Natural killer cell treated with Interleukin-12 subunit alpha and Interleukin-12 subunit beta and Interleukin-15 and Interleukin-18, amount 100 ng/mL, for 72 hours (primary cell): ENCODE data around the gene CYP2C8. TPM values are rescaled to one million over a fixed set of nuclear protein-coding genes. Genes with fewer than 3 reads are reported as not detected.
"Not testable (repeated sequence)": the region's sequence is repeated elsewhere in the genome, so short reads cannot be mapped to it uniquely, and the experiment has no call there.

Source experiments
- ATAC-seq, 2 donors: fragments of 150-1000 bp; cut with Tn5 transposase in 1 of 2; sonication (Bioruptor Pico), chemical (Tn5 transposase) in 1 of 2; 2 replicates each; pipeline ENCODE4 v1.10.0; 2021
- DNase-seq: peaks from one replicate; pipeline ENCODE4 v3.0.0; 2022; ENCODE audit warnings: low spot score
- H3K27ac Mint-ChIP-seq, 2 donors: 1 replicate in 1 of 2; 2 replicates in 1 of 2; pipeline ENCODE4 v1.8.0; 2022; ENCODE audit warnings: mixed read lengths in 2 of 2, mild to moderate bottlenecking in 1 of 2, moderate library complexity in 1 of 2
- H3K27me3 Mint-ChIP-seq, 2 donors: 1 replicate in 1 of 2; 2 replicates in 1 of 2; pipeline ENCODE4 v1.8.0; 2022; ENCODE audit warnings: mixed read lengths in 2 of 2
- H3K36me3 Mint-ChIP-seq: one replicate; pipeline ENCODE4 v1.8.0; 2022; ENCODE audit warnings: mixed read lengths
- H3K4me1 Mint-ChIP-seq, 2 donors: 1 replicate in 1 of 2; 2 replicates in 1 of 2; pipeline ENCODE4 v1.8.0; 2022; ENCODE audit warnings: low read depth in 2 of 2, mixed read lengths in 2 of 2, mild to moderate bottlenecking in 1 of 2
- H3K4me3 Mint-ChIP-seq: one replicate; pipeline ENCODE4 v1.8.0; 2022; ENCODE audit warnings: mixed read lengths
- H3K9me3 Mint-ChIP-seq: 2 replicates; pipeline ENCODE4 v1.8.0; 2022; ENCODE audit warnings: mixed read lengths
- total RNA-seq, 2 donors: library from RNA; stranded (reverse); gene quantifications; one replicate each; pipeline ENCODE4 v1.2.3, GENCODE V29; 2022

Gene CYP2C8
- not detected for total RNA-seq

DNA sequence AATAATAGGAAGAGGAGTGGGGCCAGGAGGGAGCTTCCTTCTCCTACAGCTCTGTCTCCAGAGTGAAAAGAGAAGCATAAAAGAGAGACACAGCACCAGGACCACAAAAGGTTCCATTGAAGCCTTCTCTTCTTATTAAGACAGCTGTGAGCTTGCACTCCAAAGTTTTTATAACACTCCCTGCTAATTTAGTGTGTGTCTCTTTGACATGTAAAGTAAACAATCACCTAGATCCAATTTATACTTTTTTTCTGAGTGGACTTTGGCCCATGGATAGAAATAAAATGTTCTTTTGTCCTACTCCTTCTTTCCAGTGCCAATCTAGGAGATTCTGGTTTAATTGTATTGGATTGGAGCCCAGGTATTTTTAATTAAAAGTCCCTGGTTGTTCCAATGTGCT, at the start of gene CYP2C8:
TSS of gene CYP2C8 (minus strand) at position 212 of the 400 bp plus-strand sequence. CDS start at position 117, 95 bp downstream.
- H3K27me3 Mint-ChIP-seq = no peaks in the 10 kb centered on the region
- peaks cover 13% of the 10 kb centered on the region for H3K9me3 Mint-ChIP-seq
- no peak within 1 kb of the TSS for H3K4me3 Mint-ChIP-seq
- DNase-seq (no peak), ATAC-seq (no peak)
- H3K4me1 Mint-ChIP-seq = no peaks in the 10 kb centered on the region
- peaks cover 5% of the 10 kb centered on the region for H3K36me3 Mint-ChIP-seq
- no peak within 1 kb of the TSS for H3K27ac Mint-ChIP-seq

DNA sequence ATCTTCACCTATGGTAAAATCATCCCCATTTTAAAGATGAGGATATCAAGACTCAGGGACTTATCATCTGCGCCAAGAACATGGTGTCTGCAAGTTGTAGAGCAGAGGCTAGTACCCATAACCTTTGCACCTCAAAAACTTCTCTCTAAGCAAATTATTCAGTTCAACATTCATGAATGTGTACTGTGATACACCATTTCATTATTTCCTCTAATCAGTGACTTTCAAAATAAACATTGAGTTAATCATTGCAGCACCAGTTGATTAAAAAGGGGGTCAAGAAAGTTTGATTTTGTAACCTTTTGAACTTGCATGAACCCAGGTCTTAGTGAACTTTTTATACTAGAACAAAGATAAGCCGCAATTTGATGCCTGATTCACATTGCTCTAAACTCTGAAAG, 47.6 kb upstream of the CYP2C8 start:
- Mint-ChIP-seq H3K27me3 (peaks cover 0 to 24% of the 10 kb centered on the region in 2 donors), H3K4me1 (no peaks in the 10 kb centered on the region), H3K27ac (no peak overlapping the region), H3K4me3 (no peak overlapping the region), H3K36me3 (peaks cover 29% of the 10 kb centered on the region), H3K9me3 (peaks cover 17% of the 10 kb centered on the region)
- no peak for ATAC-seq
- DNase-seq = no peak

DNA sequence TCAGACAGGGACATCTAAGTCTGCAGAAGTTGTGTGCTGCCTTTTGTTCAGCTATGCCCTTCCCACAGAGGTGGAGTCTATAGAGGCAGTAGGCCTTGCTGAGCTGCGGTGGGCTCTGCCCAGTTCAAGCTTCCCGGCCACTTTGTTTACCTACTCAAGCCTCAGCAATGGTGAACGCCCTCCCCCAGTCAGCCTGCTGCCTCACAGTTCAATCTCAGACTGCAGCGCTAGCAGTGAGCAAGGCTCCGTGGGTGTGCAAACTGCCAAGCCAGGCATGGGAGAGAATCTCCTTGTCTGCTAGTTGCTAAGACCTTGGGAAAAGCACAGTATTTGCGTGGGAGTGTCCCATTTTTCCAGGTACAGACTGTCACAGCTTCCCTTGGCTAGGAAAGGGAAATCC, 41.5 kb upstream of the CYP2C8 start:
- H3K27me3 Mint-ChIP-seq, H3K4me3 Mint-ChIP-seq, DNase-seq, H3K27ac Mint-ChIP-seq, H3K4me1 Mint-ChIP-seq, ATAC-seq: not testable (repeated sequence)
- Mint-ChIP-seq H3K36me3 (peaks cover 13% of the 10 kb centered on the region), H3K9me3 (peaks cover 11% of the 10 kb centered on the region)

DNA sequence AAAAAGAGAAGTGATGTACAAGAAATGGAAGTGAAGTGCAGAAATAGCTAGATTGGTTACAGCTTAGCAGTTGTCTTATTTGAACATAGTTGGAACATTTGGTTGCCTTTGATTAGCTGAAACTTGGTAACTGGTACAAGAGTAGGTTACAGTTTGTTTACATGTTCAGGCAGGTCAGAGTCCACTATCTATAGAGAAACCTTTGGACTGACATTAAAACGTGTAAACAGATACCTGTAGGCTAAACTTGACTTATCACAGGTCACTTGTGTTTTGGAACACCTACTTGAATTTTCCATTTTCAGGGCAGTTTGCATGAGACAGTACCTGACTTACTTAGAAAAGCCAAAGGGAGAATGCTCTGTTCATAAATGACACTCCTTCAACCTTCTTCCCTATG, 28.5 kb upstream of the CYP2C8 start:
- ATAC-seq = no peak
- Mint-ChIP-seq H3K27ac (no peak overlapping the region), H3K9me3 (peaks cover 2% of the 10 kb centered on the region), H3K4me3 (no peak overlapping the region), H3K4me1 (no peaks in the 10 kb centered on the region), H3K27me3 (no peaks in the 10 kb centered on the region), H3K36me3 (no peaks in the 10 kb centered on the region)
- no peak for DNase-seq

DNA sequence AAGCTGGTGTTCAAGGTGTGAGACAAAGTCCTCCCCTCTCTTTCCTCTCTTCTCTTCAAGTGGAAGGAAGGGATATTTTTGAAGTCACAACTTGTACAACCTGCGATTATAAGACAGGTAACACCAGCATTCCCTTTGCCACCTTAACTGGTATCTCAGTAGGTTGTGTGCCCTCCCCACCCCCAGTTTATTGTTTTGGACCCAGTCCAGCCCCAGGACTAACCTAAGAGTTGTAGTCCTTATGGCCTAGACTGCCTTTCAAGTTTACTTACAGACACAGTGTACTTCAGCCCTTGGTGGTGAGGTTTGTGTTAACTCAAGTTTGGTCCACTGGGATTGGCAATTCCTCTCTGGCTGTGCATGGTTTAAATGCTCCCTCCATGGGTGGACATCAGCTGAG, 26.8 kb upstream of the CYP2C8 start:
- no peaks in the 10 kb centered on the region for H3K36me3 Mint-ChIP-seq
- peaks cover 2% of the 10 kb centered on the region for H3K9me3 Mint-ChIP-seq
- ATAC-seq (no peak), DNase-seq (no peak)
- H3K4me1 Mint-ChIP-seq = no peaks in the 10 kb centered on the region
- no peaks in the 10 kb centered on the region for H3K27me3 Mint-ChIP-seq
- H3K27ac Mint-ChIP-seq = no peak overlapping the region
- no peak overlapping the region for H3K4me3 Mint-ChIP-seq

DNA sequence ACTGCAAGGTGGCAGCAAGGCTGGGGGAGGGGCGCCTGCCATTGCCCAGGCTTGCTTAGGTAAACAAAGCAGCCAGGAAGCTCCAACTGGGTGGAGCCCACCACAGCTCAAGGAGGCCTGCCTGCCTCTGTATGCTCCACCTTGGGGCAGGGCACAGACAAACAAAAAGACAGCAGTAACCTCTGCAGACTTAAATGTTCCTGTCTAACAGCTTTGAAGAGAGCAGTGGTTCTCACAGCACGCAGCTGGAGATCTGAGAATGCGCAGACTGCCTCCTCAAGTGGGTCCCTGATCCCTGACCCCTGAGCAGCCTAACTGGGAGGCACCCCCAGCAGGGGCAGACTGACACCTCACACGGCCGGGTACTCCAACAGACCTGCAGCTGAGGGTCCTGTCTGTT, 10.3 kb upstream of the CYP2C8 start:
- not testable (repeated sequence) for H3K4me3 Mint-ChIP-seq, DNase-seq, H3K9me3 Mint-ChIP-seq, H3K4me1 Mint-ChIP-seq, ATAC-seq, H3K27ac Mint-ChIP-seq, H3K27me3 Mint-ChIP-seq
- H3K36me3 Mint-ChIP-seq = peaks cover 16% of the 10 kb centered on the region

DNA sequence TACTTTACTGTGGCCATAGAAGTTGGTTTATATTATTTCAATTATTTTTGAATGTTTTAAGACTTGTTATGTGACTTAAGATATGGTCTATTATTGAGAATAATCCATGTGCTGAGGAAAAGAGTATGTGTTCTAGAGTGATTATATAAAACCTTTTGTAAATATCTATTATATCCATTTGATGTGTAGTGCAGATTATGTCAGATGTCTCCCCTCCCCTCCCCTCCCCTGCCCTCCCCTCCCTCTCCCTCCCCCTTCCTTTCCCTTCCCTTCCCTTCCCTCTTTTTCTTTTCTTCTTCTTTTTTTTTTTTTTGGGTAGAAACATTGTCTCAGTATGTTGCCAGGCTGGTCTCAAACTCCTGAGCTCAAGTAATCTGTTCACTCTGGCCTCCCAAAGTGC, 8.3 kb upstream of the CYP2C8 start:
- peaks cover 8% of the 10 kb centered on the region for H3K9me3 Mint-ChIP-seq
- no peaks in the 10 kb centered on the region for H3K4me1 Mint-ChIP-seq
- H3K27me3 Mint-ChIP-seq = no peaks in the 10 kb centered on the region
- no peak for ATAC-seq
- no peak for DNase-seq
- peaks cover 16% of the 10 kb centered on the region for H3K36me3 Mint-ChIP-seq
- no peak overlapping the region for H3K4me3 Mint-ChIP-seq
- no peak overlapping the region for H3K27ac Mint-ChIP-seq

DNA sequence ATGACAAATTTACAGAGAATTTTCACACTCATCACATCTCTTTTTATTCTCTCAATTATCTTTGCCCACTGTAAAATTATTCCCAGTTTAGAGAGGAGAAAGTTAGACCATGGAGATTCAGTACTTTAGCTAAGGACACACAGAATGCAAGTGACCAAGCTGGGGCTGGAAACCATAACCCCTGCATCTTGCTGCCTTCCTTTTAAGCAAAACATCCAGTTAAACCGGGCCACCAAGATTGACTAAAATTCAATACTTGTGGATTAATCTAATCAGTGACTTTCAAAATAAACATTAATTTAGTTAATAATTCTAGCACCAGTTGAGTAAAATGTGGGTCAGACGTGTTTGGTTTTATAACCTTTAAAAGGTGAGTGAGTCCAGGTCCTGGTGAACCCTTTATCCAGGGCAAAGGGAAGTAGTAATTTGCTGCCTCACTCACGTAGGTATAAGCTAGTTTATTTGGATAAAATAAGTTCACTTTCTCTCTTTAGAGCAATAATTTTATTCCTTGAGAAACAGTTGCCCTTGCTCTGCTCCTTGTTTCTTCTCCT, 1.9 kb upstream of the CYP2C8 start:
- DNase-seq (no peak), ATAC-seq (no peak)
- Mint-ChIP-seq H3K4me1 (no peaks in the 10 kb centered on the region), H3K27ac (no peak overlapping the region), H3K27me3 (no peaks in the 10 kb centered on the region), H3K9me3 (peaks cover 9% of the 10 kb centered on the region), H3K4me3 (no peak overlapping the region), H3K36me3 (no peaks in the 10 kb centered on the region)

DNA sequence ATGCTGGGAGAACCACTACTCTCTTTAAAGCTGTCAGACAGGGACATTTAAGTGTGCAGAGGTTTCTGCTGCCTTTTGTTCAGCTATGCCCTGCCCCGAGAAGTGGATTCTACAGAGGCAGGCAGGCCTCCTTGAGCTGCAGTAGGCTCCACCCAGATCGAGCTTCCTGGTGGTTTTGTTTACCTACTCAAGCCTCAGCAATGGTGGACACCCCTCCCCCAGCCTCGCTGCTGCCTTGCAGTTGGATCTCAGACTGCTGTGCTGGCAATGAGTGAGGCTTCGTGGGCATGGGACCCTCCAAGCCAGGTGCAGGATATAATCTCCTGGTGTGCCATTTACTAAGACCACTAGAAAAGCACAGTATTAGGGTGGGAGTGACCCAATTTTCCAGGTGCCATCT, 5.2 kb downstream of the CYP2C8 start:
- H3K9me3 Mint-ChIP-seq = peaks cover 17% of the 10 kb centered on the region
- not testable (repeated sequence) for DNase-seq, ATAC-seq, H3K27me3 Mint-ChIP-seq, H3K4me1 Mint-ChIP-seq, H3K27ac Mint-ChIP-seq, H3K36me3 Mint-ChIP-seq, H3K4me3 Mint-ChIP-seq

DNA sequence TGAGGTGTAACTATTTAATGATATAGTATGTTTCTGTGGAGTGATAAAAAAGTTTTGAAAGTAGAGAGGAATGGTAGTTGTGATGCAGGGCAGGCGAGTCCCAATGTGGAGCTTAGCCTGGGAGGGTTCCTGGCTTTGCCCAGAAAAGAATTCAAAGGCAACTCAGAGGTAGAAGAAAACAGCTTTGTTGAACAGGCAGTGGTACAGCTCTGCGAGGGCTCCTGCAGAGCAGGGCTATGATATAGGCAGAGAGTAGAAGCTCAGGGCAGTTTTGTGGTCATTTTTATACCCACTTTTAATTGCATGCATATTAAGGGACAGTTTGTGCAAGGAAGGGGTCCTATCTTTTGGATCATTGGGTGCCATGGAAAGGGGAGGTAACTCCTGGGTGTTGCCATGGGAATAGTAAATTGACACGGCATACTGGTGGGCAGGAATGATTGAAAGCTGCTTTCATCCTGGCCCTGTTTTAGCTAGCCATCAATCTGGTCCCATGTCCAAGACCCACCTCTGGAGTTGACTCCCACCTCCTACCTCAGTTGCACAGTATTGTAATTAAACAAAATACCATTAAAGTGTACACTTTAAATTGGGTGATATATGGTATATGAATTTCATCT, 12.4 kb downstream of the CYP2C8 start:
- no peaks in the 10 kb centered on the region for H3K4me1 Mint-ChIP-seq
- peaks cover 14% of the 10 kb centered on the region for H3K9me3 Mint-ChIP-seq
- H3K27ac Mint-ChIP-seq = no peak overlapping the region
- no peak for DNase-seq
- no peaks in the 10 kb centered on the region for H3K36me3 Mint-ChIP-seq
- H3K4me3 Mint-ChIP-seq = no peak overlapping the region
- H3K27me3 Mint-ChIP-seq = no peaks in the 10 kb centered on the region
- ATAC-seq = no peak

DNA sequence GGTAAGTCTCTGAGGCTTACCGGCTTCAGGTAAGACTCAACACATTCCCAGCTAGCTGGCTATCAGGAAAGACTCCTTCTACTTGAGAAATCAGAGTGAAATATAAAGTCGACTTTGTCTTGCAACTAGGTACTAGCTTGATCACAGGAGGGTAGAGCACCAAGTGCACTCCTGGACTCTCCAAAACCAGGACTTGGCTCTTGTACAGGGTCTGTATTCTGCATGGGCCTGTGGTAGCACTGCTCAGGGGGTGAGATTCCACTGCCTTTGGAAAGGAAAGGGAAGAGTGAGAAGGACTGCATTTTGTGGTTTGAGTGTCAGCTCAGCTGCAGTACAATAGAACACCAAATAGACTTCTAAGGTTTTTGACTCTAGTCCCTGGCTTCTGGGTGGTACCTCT, 19.4 kb downstream of the CYP2C8 start:
- Mint-ChIP-seq H3K4me1 (no peaks in the 10 kb centered on the region), H3K27ac (no peak overlapping the region), H3K9me3 (peaks cover 16% of the 10 kb centered on the region), H3K27me3 (no peaks in the 10 kb centered on the region), H3K4me3 (no peak overlapping the region), H3K36me3 (no peaks in the 10 kb centered on the region)
- ATAC-seq = no peak
- DNase-seq = no peak

DNA sequence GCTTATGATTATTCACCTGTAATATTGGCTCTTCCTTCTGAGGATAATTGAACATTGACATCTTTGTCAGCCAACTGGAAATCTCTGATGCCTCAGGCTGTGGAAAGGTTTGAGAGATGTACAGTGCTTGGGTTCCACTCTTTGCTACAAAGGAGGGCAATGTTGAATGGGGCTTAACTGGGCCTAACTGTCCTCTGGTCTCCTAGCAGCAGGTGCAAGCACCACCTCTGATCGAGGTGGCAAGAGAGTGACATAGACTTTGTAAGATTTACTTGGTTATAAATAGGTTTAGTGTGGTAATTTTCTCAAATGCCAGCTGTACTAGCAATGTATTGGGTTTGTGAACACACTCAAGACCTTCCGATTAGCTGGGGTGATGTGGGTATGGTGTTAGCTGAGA, 21.1 kb downstream of the CYP2C8 start:
- H3K27me3 Mint-ChIP-seq = no peaks in the 10 kb centered on the region
- no peaks in the 10 kb centered on the region for H3K4me1 Mint-ChIP-seq
- no peak for ATAC-seq
- no peak overlapping the region for H3K4me3 Mint-ChIP-seq
- H3K36me3 Mint-ChIP-seq = no peaks in the 10 kb centered on the region
- no peak overlapping the region for H3K27ac Mint-ChIP-seq
- DNase-seq = no peak
- peaks cover 16% of the 10 kb centered on the region for H3K9me3 Mint-ChIP-seq

DNA sequence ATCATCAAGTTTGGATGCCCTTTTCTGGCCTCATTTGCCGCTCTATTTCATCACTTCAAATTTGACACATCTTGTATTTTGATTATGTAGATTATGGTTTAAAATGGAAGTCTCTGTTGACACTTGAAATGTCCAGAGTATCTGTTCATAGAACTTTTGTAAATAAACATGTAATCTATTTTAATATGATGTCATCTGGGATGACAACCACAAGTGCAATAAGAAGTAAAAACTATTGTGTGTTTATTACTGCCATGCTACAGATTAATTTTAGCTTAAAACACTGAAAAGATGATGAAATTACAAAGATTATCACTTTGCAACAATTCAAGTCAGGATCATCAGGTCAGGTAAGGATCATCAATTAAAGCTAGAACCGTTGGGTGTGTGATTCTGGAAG, 30.0 kb downstream of the CYP2C8 start:
- no peaks in the 10 kb centered on the region for H3K36me3 Mint-ChIP-seq
- H3K4me1 Mint-ChIP-seq = no peaks in the 10 kb centered on the region

DNA sequence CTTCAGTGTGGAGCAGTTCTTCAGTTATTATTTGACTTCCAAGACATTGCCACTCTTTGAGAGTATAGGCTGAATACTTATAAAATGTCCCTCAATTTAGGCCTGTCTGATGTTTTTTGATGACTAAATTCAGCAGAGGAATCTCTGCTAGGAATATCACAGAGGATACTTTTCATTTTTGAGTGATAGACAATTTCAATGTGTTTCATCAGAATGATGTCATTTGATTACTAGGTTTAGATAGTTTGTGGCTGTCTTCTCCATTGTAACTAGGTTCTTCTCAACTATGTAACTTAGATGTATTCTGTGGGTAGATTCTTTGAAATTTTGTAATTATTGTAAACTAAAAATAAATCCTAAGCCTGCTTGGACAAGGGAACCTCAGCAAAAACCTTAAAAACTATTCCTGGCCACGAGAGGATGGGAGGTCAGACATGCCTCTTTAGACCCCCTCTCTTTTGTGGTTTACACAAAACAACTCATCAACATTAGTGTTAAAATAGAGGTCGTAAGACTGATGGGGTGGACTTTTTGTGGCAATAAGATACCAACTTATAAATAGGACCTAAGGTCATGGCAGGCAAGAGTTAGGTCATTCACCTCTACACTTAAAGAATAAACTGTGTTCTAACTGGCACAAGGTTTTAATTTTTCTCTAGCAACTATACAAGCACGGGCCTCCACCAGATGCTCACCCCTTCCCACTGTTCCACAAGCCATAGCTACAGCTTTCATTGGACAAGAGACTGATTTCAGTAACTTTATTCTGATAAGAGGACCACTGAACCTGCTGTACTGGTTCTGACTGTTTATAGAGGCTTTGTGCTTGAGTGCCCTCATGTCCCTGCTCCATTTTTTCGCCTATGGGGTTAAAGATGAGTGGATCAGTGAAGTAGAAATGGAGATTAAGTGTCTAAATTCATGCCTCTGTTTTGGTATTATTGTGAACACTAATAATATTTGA, 33.7 kb downstream of the CYP2C8 start:
- Mint-ChIP-seq H3K9me3 (peaks cover 8% of the 10 kb centered on the region), H3K4me1 (no peaks in the 10 kb centered on the region), H3K36me3 (peaks cover 4% of the 10 kb centered on the region), H3K27ac (no peak overlapping the region), H3K4me3 (no peak overlapping the region), H3K27me3 (no peaks in the 10 kb centered on the region)
- DNase-seq = no peak
- ATAC-seq = no peak

More for the DNA sequence above, 30.0 kb downstream of the CYP2C8 start:
- DNase-seq (no peak), ATAC-seq (no peak)
- Mint-ChIP-seq H3K4me3 (no peak overlapping the region), H3K27ac (no peak overlapping the region), H3K27me3 (no peaks in the 10 kb centered on the region), H3K9me3 (peaks cover 4% of the 10 kb centered on the region)
